Stimulated activated CD4-positive, alpha-beta T cell treated with anti-CD3 and anti-CD28 coated beads, Interleukin-2, amount 100 ng/mL, for 4 hours (primary cell): ENCODE results near the gene MCRIP2.

ENCODE experiments used
- DNase-seq: peaks from one replicate; pipeline ENCODE4 v3.0.0-alpha.2; 2020; ENCODE audit warnings: low read depth

MCRIP2 gene

DNA sequence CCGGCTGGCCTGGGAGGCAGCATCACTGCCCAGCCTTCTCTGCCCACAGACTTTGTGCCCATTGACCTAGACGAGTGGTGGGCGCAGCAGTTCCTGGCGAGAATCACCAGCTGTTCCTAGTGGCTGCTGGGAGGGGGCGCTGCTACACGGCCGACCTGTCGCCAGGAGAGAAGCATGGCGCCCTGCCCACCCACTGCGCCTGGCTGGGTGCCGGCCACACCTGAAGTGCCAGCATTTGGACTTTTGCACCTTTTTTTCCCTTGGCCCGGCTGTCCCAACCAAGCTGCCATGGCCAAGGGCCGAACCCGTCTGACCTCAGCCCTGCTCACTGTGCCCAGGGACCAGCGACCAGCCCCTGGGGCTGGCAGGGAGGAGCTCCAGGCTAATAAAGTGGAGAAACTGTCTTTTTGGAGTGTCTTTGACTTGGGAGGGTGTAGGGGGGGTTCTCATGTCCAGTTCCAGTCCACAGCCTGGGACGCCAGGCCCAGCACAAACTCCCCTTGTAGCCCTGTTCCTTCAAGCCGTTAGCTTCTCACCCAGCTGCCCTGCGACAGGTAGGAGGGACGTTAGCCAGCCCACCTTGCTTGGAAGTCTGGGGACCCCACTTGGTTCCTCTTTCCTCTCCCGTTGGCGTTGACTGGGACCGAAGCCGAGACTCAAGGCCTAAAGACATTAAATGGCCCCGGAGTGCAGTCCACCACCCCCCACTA is 6.6 kb downstream of the MCRIP2 start:
- DNase-seq = no peak

- DNase-seq = peak; percentile 91
Measured at GRCh38 chr16:648781-649589, 7.4 kb downstream of the MCRIP2 start, which contains the start of gene WDR90. TSS of gene WDR90 (plus strand) at chr16:649365. CDS start at chr16:649417, 52 bp downstream.

DNA sequence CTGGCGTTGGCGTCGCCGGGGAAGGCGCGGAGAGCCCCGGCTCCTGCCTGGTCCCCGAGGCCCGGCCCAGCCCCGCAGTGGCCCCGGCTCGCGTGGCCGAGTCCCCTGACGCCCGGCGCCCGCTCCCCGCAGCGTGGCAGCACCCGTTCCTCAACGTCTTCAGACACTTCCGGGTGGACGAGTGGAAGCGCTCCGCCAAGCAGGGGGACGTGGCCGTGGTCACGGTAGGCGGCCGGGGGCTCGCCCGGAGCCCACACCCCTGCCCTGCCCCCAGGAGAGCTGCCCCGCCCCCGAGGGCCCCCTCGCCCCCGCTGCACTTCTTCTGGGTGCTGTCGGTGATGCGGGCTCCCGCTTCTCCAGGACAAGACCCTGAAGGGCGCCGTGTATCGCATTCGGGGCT is 8.0 kb downstream of the MCRIP2 start:
- no peak for DNase-seq

DNA sequence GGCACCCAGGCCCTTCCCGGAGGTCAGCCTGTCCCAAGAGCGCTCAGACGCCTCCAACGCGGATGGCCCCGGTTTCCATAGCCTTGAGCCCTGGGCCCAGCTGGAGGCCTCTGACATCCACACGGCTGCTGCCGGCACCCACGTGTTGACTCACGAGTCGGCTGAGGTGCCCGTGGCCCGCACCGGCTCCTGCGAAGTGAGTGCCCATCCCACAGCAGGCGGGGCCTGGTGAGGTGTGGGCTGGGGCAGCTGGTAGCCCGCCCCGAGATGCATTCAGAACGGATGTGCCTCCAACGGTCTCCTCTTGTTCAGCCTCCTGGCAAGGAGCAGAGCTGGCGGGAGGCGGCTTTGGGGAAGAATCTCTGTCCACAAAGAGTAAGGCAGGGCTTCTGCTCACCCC is 10.2 kb downstream of the MCRIP2 start:
- DNase-seq = no peak

DNA sequence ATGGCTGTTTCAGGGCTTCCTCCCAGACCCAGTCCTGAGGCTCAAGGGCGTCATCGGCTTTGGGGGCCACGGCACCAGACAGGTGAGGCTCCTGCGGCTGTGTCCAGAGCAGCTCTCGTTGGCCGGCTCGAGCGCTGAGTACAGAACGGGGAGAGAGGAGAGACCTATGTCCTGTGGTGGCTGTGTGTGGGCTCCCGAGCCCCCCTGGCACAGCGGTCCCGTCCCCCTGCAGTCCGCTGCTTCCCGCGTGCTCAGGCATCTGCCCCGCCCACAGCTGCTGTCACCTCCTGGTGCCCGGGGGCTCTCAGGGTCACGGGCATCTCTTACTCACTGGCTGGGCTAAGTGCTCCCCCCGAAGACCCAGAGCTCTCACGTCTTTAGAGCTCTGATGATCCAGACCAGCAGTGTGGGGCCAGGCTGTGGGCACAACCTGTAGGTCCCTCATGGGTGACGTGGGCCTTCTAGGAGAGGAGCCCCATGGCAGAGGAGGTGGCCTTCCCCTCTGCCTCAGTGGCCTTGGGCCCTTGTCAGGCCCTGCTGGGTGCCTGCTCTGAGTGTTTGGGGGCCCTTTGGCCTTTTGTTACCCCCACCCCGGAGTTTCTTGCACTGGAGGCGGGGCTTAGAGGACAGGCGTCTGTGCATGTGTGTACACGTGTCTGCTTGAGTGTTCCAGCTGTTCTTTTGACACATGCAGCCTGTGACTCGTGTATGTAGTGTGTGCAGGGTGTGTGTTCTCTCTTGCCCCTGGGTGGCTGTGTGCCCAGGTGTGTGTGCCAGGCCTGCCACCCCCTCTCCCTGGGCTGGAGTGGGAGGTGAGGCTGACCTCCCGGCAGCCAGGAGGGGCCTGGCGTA is 11.1 kb downstream of the MCRIP2 start:
- no peak for DNase-seq

DNA sequence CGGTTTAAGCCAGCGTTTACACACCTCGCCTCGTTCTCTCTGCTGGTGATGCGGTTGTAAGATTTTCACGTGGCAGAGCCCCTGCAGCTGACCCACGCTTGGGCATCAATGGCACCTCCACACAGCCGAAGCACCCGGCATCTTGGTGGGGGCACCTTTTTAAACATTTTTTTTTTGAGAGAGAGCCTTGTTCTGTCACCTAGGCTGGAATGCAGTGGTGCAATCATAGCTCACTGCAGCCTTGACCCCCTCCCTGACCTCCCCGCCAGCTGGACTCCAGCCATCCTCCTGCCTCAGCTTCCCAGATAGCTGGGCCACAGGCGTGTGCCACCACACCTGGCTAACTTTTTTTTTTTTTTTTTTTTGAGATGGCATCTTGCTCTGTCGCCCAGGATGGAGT is 12.4 kb downstream of the MCRIP2 start:
- no peak for DNase-seq

DNA sequence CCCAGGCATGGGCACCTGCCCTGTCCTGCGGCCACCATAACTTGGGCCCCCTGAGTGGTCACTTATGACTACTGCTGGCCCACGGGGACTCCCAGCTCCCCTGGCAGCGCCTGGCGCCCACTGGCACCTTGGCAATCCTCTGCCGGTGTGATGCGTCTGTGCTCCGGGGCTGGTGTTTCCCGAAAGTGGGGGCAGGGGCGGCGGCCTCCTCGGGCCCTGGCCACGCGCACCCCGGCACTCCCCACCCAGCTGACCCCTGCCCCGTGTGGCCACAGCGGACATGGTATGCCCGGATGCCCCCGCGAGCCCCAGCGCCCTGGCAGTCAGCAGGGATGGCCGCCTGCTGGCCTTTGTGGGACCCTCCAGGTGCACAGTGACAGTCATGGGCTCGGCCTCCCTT is 15.9 kb downstream of the MCRIP2 start:
- no peak for DNase-seq

DNA sequence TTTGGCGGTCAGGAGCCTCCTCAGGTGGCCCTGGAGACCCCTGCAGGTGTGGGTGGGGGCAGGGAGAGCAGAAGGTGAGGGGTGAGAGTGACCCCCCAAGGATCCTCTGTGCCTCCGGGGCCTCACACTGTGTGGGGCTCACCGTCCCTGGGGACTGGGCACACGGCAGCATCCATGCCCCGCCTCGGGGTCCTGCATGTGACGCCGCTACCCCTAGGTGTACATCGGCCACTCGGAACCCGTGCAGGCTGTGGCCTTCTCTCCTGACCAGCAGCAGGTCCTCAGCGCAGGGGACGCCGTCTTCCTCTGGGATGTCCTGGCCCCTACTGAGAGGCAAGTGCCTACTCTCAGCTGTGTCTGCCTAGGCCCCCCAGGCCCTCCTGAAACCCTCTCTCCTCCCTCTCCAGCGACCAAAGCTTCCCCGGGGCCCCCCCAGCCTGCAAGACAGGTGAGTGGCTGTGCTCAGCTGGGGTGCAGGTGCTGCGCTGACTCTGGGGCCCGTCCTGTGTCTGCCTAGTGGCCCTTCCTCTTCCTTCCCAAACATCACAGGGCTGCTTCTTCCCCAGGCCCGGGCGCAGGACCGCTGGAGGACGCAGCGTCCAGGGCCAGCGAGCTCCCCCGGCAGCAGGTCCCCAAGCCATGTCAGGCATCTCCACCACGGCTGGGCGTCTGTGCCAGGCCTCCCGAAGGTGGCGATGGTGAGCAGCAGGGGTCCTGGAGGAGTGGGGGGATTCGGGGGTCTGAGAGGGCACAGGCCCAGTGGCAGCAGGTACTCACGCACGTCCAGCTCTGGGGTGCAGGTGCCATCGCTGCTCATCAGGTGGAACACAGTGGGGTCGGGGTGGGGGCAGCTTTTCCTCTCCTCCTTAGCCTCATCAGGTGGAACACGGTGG is 17.3 kb downstream of the MCRIP2 start:
- DNase-seq = no peak

GRCh38 chr16:659618-660017 is 18.0 kb downstream of the MCRIP2 start:
- no peak for DNase-seq

- no peak for DNase-seq
Measured at GRCh38 chr16:660132-660458, 18.5 kb downstream of the MCRIP2 start.

GRCh38 chr16:660459-661183 is 19.0 kb downstream of the MCRIP2 start:
- DNase-seq = peak; percentile 38

GRCh38 chr16:661184-661821 is 19.7 kb downstream of the MCRIP2 start:
- no peak for DNase-seq

DNA sequence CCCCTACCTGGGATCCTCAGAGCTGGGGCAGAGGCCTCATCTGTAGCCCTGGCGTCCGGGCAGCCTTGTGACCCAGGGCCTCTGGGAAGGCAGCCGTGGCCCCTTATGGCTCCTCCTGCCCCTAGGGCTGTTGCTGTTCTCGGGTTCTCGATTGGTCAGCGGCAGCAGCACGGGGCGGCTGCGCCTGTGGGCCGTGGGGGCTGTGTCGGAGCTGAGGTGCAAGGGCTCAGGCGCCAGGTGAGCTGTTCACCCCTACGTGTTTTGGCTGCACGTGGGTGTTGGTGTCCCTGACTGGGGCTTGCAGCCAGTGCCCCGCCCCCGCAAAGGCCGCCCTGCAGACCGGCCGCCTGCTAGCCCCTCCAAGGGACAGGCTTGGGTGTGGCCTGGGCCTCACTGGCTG is 20.5 kb downstream of the MCRIP2 start:
- DNase-seq = no peak

DNA sequence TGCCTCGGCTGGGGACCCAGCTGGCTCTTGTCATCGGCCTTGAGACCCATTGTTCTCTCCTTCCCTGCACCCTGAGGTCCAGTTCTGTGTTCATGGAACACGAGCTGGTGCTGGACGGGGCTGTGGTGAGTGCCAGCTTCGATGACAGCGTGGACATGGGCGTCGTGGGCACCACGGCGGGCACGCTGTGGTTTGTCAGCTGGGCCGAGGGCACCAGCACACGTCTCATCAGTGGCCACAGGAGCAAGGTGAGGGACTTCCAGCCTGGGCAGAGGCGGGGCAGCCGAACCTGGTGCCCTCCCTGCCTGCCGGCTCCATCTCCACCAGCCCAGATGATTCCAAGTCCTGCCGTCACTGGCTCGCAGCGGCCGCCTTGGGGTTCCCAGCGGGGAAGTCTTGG is 21.0 kb downstream of the MCRIP2 start:
- DNase-seq = no peak

- no peak for DNase-seq
Measured at GRCh38 chr16:666572-666971, 24.9 kb downstream of the MCRIP2 start.

DNA sequence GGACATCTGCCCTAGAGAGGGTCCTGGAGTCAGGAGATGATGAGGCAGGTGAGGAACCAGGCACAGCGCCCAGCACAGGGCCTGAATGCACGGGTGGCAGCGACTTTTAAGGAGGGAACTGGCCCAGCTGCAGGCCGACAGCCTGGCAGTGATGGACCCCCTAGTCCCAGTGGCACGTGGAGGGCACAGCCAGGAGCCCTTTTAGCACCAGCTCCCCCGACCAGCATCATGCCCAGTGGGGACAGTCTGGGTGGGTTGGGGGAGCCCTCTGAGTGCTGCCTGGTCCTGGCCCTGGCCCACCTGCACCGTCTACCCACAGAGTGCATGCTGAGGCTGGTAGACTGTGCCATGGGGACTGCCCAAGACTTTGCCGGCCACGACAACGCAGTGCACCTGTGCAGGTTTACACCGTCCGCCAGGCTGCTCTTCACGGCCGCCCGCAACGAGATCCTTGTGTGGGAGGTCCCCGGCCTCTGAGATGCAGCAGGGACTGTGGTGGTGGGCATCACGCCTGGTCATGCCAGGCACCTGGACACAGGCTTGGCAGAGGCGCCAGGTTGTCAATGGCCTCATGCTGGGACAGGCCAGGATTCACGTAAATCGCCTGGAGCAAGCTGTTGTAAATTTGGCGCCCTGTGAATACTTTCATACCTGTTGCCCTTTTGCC is 25.6 kb downstream of the MCRIP2 start:
- no peak for DNase-seq

- DNase-seq = peak; percentile 86
Measured at GRCh38 chr16:667780-668518, 26.3 kb downstream of the MCRIP2 start, which contains the start of gene RHOT2. TSS of gene RHOT2 (plus strand) at chr16:668132. CDS start at chr16:668200, 68 bp downstream.

GRCh38 chr16:668519-669171 is 27.0 kb downstream of the MCRIP2 start:
- no peak for DNase-seq

DNA sequence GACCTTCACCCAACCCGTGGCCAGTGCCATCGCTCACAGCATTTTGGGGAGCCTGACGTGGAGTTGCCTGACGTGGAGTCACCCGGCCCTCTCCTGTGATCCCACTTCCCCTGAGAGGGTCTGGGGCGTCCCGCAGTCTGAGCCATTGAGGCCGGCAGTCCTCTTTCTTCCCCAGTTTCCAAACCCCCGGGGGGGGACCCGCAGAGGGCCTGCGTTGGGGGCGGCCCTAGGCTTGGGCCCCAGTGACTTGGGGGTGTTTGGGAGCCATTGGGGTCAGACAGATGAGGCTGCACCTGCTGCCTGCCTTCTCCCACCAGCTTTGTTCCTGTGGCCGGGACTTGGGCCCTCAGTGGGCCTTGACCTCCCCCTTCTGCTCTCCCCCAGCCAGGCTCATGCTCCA is 28.0 kb downstream of the MCRIP2 start:
- DNase-seq = no peak
